H1 (cell line): Measurements from ENCODE around the gene CHST1. TPM values are rescaled to one million over a fixed set of nuclear protein-coding genes. Genes with fewer than 3 reads are reported as not detected.

Experiments
- CTCF ChIA-PET: fragments of 300-600 bp; sonication (Branson Sonifier 250); formaldehyde crosslinking; loops from one replicate; lab custom pipeline; 2021; ENCODE audit not compliant: partially characterized antibody; lab: Charles Lee
- POLR2A ChIA-PET: fragments of 300-600 bp; sonication (Branson Sonifier 250); formaldehyde crosslinking; loops from one replicate; lab custom pipeline; 2021; ENCODE audit warnings: inconsistent platforms; ENCODE audit not compliant: partially characterized antibody; lab: Charles Lee
- DNase-seq, 2 experiments: peaks; one replicate each; pipeline versions ENCODE4 v3.0.0 to v3.0.0-alpha.2; 2010 to 2022; ENCODE audit warnings: low spot score in 2 of 2, low read depth in 1 of 2, mixed read lengths in 1 of 2
- FAIRE-seq: peaks from 2 replicates; lab custom pipeline; 2011; peaks lifted over from hg19 to GRCh38; lab: Jason Lieb, UNC
- H2AFZ ChIP-seq: 2 replicates; pipeline ENCODE4 v1.8.1; 2012; ENCODE audit warnings: low read length, inconsistent platforms
- H2AK5ac ChIP-seq: 2 replicates; pipeline ENCODE4 v1.6.1; 2013; ENCODE audit warnings: low read depth, low read length
- H2BK120ac ChIP-seq: replicated peaks from 2 replicates; pipeline ENCODE3; 2013; ENCODE audit warnings: low read depth, low read length, inconsistent platforms
- H2BK12ac ChIP-seq: 2 replicates; pipeline ENCODE4 v1.6.1; 2013; ENCODE audit warnings: low read depth, low read length
- H2BK15ac ChIP-seq: 2 replicates; pipeline ENCODE4 v1.6.1; 2013; ENCODE audit warnings: low read length
- H2BK20ac ChIP-seq: 2 replicates; pipeline ENCODE4 v1.6.1; 2013; ENCODE audit warnings: low read length
- H2BK5ac ChIP-seq: 2 replicates; pipeline ENCODE4 v1.6.1; 2013; ENCODE audit warnings: low read depth, low read length
- H3K14ac ChIP-seq: 2 replicates; pipeline ENCODE4 v1.6.1; 2013; ENCODE audit warnings: inconsistent platforms; ENCODE audit not compliant: insufficient read length
- H3K18ac ChIP-seq: 2 replicates; pipeline ENCODE4 v1.6.1; 2013; ENCODE audit warnings: low read length; ENCODE audit errors: extremely low read depth
- H3K23ac ChIP-seq: 2 replicates; pipeline ENCODE4 v1.6.1; 2013; ENCODE audit warnings: inconsistent platforms; ENCODE audit not compliant: insufficient read length
- H3K23me2 ChIP-seq: 2 replicates; pipeline ENCODE4 v1.6.1; 2013; ENCODE audit warnings: low read depth, low read length
- H3K27ac ChIP-seq: 2 replicates; pipeline ENCODE4 v1.6.1; 2011; ENCODE audit warnings: low read depth, low read length, inconsistent platforms
- H3K27me3 ChIP-seq, 4 experiments: replicated peaks in 1 of 4; 1 replicate in 1 of 4; 2 replicates in 3 of 4; pipeline versions ENCODE4 v1.6.1 to v1.8.1; 2011 to 2013; ENCODE audit warnings: low read length in 3 of 4, mild to moderate bottlenecking in 3 of 4, inconsistent platforms in 2 of 4, mixed read lengths in 2 of 4, moderate library complexity in 1 of 4; ENCODE audit not compliant: control insufficient read depth in 3 of 4, insufficient read depth in 3 of 4; ENCODE audit errors: extremely low read depth in 1 of 4
- H3K36me3 ChIP-seq, 4 experiments: 2 replicates each; pipeline versions ENCODE4 v1.6.1 to v1.8.1; 2011 to 2013; ENCODE audit warnings: mild to moderate bottlenecking in 4 of 4, low read length in 3 of 4, moderate library complexity in 2 of 4, control low read depth in 1 of 4, inconsistent platforms in 1 of 4; ENCODE audit not compliant: insufficient read depth in 4 of 4, control insufficient read depth in 2 of 4
- H3K4ac ChIP-seq: replicated peaks from 2 replicates; pipeline ENCODE3; 2013; ENCODE audit warnings: low read length, low read depth, mixed read lengths, inconsistent platforms; ENCODE audit not compliant: insufficient read length
- H3K4me1 ChIP-seq, 4 experiments: replicated peaks in 1 of 4; 1 replicate in 1 of 4; 2 replicates in 3 of 4; pipeline versions ENCODE4 v1.6.1 to v1.8.1; 2011 to 2013; ENCODE audit warnings: low read length in 3 of 4, inconsistent platforms in 2 of 4, mixed read lengths in 1 of 4; ENCODE audit not compliant: insufficient read depth in 4 of 4, control insufficient read depth in 3 of 4
- H3K4me2 ChIP-seq, 2 experiments: 2 replicates each; pipeline versions ENCODE4 v1.6.1 to v1.8.1; 2011 to 2013; ENCODE audit warnings: low read depth in 2 of 2, low read length in 2 of 2, control low read depth in 1 of 2, inconsistent platforms in 1 of 2, mild to moderate bottlenecking in 1 of 2; ENCODE audit not compliant: insufficient read depth in 1 of 2
- H3K4me3 ChIP-seq, 4 experiments: fragments of 200-600, 300-600 bp in 1 of 4; sonication (generic), shearing (Covaris generic), sonication (Bioruptor Twin) in 1 of 4; 2 replicates each; pipeline versions ENCODE4 v1.5.1 to v1.8.1; 2011 to 2016; ENCODE audit warnings: low read length in 4 of 4, low read depth in 3 of 4, control low read depth in 2 of 4, inconsistent platforms in 2 of 4, mild to moderate bottlenecking in 2 of 4, mixed read lengths in 1 of 4, moderate library complexity in 1 of 4; ENCODE audit not compliant: insufficient read depth in 2 of 4; ENCODE audit errors: extremely low read depth in 1 of 4
- H3K56ac ChIP-seq: replicated peaks from 2 replicates; pipeline ENCODE3; 2013; ENCODE audit warnings: low read depth, mild to moderate bottlenecking, mixed read lengths, low read length, inconsistent platforms; ENCODE audit not compliant: insufficient read length
- H3K79me1 ChIP-seq: 2 replicates; pipeline ENCODE4 v1.6.1; 2013; ENCODE audit warnings: low read depth, low read length, control low read depth
- H3K79me2 ChIP-seq, 2 experiments: 2 replicates each; pipeline versions ENCODE4 v1.6.1 to v1.8.1; 2012 to 2013; ENCODE audit warnings: low read length in 2 of 2, mild to moderate bottlenecking in 2 of 2, inconsistent platforms in 1 of 2; ENCODE audit not compliant: insufficient read depth in 2 of 2, control insufficient read depth in 1 of 2
- H3K9ac ChIP-seq, 4 experiments: replicated peaks in 1 of 4; 1 replicate in 1 of 4; 2 replicates in 3 of 4; pipeline versions ENCODE4 v1.6.1 to v1.8.1; 2011 to 2013; ENCODE audit warnings: low read depth in 3 of 4, low read length in 3 of 4, control low read depth in 2 of 4, mild to moderate bottlenecking in 2 of 4, moderate library complexity in 2 of 4, inconsistent platforms in 1 of 4; ENCODE audit errors: extremely low read depth in 1 of 4
- H3K9me3 ChIP-seq, 2 experiments: 2 replicates each; pipeline versions ENCODE4 v1.6.1 to v1.8.1; 2012 to 2013; ENCODE audit warnings: mild to moderate bottlenecking in 2 of 2, moderate library complexity in 2 of 2, control low read depth in 1 of 2, inconsistent platforms in 1 of 2, low read depth in 1 of 2, low read length in 1 of 2, mixed read lengths in 1 of 2; ENCODE audit not compliant: insufficient read depth in 2 of 2
- H4K20me1 ChIP-seq, 2 experiments: replicated peaks in 1 of 2; 2 replicates each; pipeline versions ENCODE3 to v1.8.1; 2011 to 2013; ENCODE audit warnings: inconsistent platforms in 2 of 2, low read length in 2 of 2, mild to moderate bottlenecking in 1 of 2; ENCODE audit not compliant: insufficient read depth in 2 of 2, control insufficient read depth in 1 of 2
- H4K5ac ChIP-seq: 2 replicates; pipeline ENCODE4 v1.6.1; 2013; ENCODE audit warnings: low read length, low read depth, mixed read lengths, inconsistent platforms; ENCODE audit not compliant: insufficient read length
- H4K8ac ChIP-seq: 2 replicates; pipeline ENCODE4 v1.8.0; 2013; ENCODE audit warnings: mild to moderate bottlenecking, moderate library complexity, low read length, inconsistent platforms; ENCODE audit not compliant: insufficient read depth; ENCODE audit errors: extremely low read depth
- H4K91ac ChIP-seq: replicated peaks from 2 replicates; pipeline ENCODE3; 2013; ENCODE audit warnings: low read length, mixed read lengths, inconsistent platforms; ENCODE audit not compliant: insufficient read length
- JUN ChIP-seq: IDR thresholded peaks from 2 replicates; pipeline ENCODE4 v1.6.1; 2011; ENCODE audit warnings: low read depth, mild to moderate bottlenecking, improper control_type of control experiment, low read length
- WGBS, 2 experiments: shearing (Covaris generic) in 1 of 2; methylation state at CpG; one replicate each; pipeline versions ENCODE4 v1.1.6 to v1.1.7; 2013 to 2015; ENCODE audit warnings: low lambda C conversion rate in 2 of 2, mixed read lengths in 2 of 2, inconsistent platforms in 1 of 2, low coverage in 1 of 2, missing lambda C conversion rate in 1 of 2; ENCODE audit not compliant: insufficient replicate concordance in 2 of 2, insufficient coverage in 1 of 2, insufficient read length in 1 of 2; ENCODE audit errors: extremely low coverage in 1 of 2, missing lambda C conversion rate in 1 of 2; 5-methylcytosine and 5-hydroxymethylcytosine counted together
- polyA plus RNA-seq, 7 experiments: library from polyadenylated mRNA; depleted of rRNA in 3 of 7; stranded (reverse) in 5 of 7; unstranded in 2 of 7; fragments of >200 nt in 5 of 7; fragments of 200-250 nt in 2 of 7; gene quantifications; 1 replicate in 5 of 7; 2 replicates in 1 of 7; 4 replicates in 1 of 7; pipeline versions ENCODE4 v1.2.1 to v1.2.3, GENCODE V29; 2011 to 2013; ENCODE audit warnings: missing spikeins in 2 of 7, mixed read lengths in 2 of 7
- total RNA-seq: library from RNA; stranded (reverse); fragmentation: NEBNext Ultra II Directional; extraction: Animal tissue kit (Norgen Biotek cat#: 25700); gene quantifications from 2 replicates; pipeline ENCODE4 v1.2.1, GENCODE V29; 2021

The CHST1 gene
- total and polyA plus RNA-seq, 2 of the 8 experiments (the other 6 are each of a cell fraction or from before 2014, with no cell fraction given) = 1.6 to 3.8 TPM

DNA sequence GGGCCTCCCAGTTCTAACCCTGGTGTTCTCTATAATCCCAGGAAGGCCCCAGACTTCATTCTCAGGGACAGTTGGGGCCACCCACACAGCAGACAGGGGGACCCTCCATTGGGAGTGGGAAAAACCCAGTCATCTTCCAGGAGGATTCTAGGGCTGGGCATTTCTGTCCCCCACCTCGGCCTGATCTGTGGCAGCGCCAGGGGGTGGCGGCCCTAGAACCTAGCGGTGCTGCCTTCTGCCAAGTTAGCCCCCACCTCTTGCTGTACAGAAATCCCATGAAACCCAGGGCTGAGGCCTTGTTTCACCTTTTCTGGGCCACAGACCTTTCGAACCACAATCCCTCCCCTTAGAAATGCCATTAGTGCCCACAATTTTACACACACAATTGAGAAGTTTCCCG, 9.6 kb downstream of the CHST1 start:
- Histone ChIP-seq H3K18ac (peak overlapping the region; percentile 29; the same call in 1 of the 2 replicates), H3K9me3 (no peaks in the 10 kb centered on the region), H3K4me2 (no peak overlapping the region), H2BK120ac (no peak overlapping the region), H3K36me3 (no peaks in the 10 kb centered on the region), H3K79me1 (no peaks in the 10 kb centered on the region), H4K20me1 (no peaks in the 10 kb centered on the region), H2BK20ac (no peak overlapping the region), H2AFZ (no peak overlapping the region), H2BK15ac (peak overlapping the region; percentile 95; the same call in 1 of the 2 replicates), H3K56ac (no peak overlapping the region), H3K4me3 (no peak overlapping the region), H2AK5ac (no peak overlapping the region), H3K27me3 (no peaks in the 10 kb centered on the region; a peak in 1 of 7 replicates), H4K5ac (no peak overlapping the region), H4K91ac (no peak overlapping the region), H2BK12ac (peak overlapping the region; percentile 91), H3K23ac (no peak overlapping the region), H3K14ac (no peak overlapping the region), H2BK5ac (no peak overlapping the region), H3K4ac (no peak overlapping the region), H3K9ac (no peak overlapping the region), H3K4me1 (peaks cover 3 to 24% (median 11%) of the 10 kb centered on the region in 4 experiments), H3K79me2 (no peaks in the 10 kb centered on the region), H4K8ac (no peak overlapping the region), H3K27ac (no peak overlapping the region), H3K23me2 (no peaks in the 10 kb centered on the region)
- TF ChIP-seq JUN = no peak
- CTCF ChIA-PET = interaction anchor here (0.8 to 9.1 kb wide), 22 partner anchors 11 to 320 kb away, joined by 3 to 89 read pairs (median 4); no protein-coding TSS in a partner anchor
- FAIRE-seq (no peak), DNase-seq (no peak)
- WGBS, 2 experiments = 91% methylated on average over 6 of the region's 6 CpGs; no CpG with 5 or more reads in 1 of the 2 experiments
- POLR2A ChIA-PET = no interaction called here
